Neural progenitor cell (in vitro differentiated cells): ENCODE measurements around the gene ITGB5. TPM values are rescaled to one million over a fixed set of nuclear protein-coding genes. Genes with fewer than 3 reads are reported as not detected.

Experiments
- DNase-seq: peaks from one replicate; pipeline ENCODE4 v3.0.0-alpha.2; 2016; ENCODE audit warnings: low spot score
- H2AFZ ChIP-seq: fragments of 200-600 bp; sonication (generic); replicated peaks from 2 replicates; pipeline ENCODE4 v1.6.1; 2016; ENCODE audit warnings: antibody characterized with exemption
- H3F3A ChIP-seq: fragments of 200-600 bp; sonication (generic); 2 replicates; pipeline ENCODE4 v1.6.1; 2016; ENCODE audit warnings: antibody characterized with exemption, low read depth
- H3K27ac ChIP-seq: fragments of 200-600 bp; sonication (generic); 2 replicates; pipeline ENCODE4 v1.5.1; 2016; ENCODE audit warnings: mild to moderate bottlenecking
- H3K27me3 ChIP-seq: fragments of 200-600 bp; sonication (generic); 2 replicates; pipeline ENCODE4 v1.6.1; 2016; ENCODE audit warnings: mild to moderate bottlenecking, moderate library complexity
- H3K36me3 ChIP-seq: fragments of 200-600 bp; sonication (generic); 2 replicates; pipeline ENCODE4 v1.5.1; 2016
- H3K4me1 ChIP-seq: fragments of 200-600 bp; sonication (generic); 2 replicates; pipeline ENCODE4 v1.6.1; 2016; ENCODE audit warnings: mixed run types
- H3K4me2 ChIP-seq: fragments of 200-600 bp; sonication (generic); 2 replicates; pipeline ENCODE4 v1.6.1; 2016
- H3K4me3 ChIP-seq: fragments of 200-600 bp; sonication (generic); 2 replicates; pipeline ENCODE4 v1.5.1; 2016
- H3K79me2 ChIP-seq: fragments of 200-600 bp; sonication (generic); 2 replicates; pipeline ENCODE4 v1.6.1; 2016; ENCODE audit warnings: low read depth
- H3K9ac ChIP-seq: fragments of 200-600 bp; sonication (generic); 2 replicates; pipeline ENCODE4 v1.6.1; 2016
- H3K9me3 ChIP-seq: fragments of 200-600 bp; sonication (generic); 2 replicates; pipeline ENCODE4 v1.5.1; 2016; ENCODE audit warnings: low read depth
- H4K20me1 ChIP-seq: fragments of 200-600 bp; sonication (generic); 2 replicates; pipeline ENCODE4 v1.6.1; 2016; ENCODE audit warnings: low read depth
- H3K27ac Mint-ChIP-seq: 3 replicates; pipeline ENCODE4 v1.8.0; 2021; ENCODE audit warnings: mixed read lengths
- H3K27me3 Mint-ChIP-seq: 2 replicates; pipeline ENCODE4 v1.8.0; 2022; ENCODE audit warnings: low read depth, mild to moderate bottlenecking, inconsistent platforms, moderate library complexity, mixed read lengths; ENCODE audit not compliant: insufficient read depth
- H3K36me3 Mint-ChIP-seq: 3 replicates; pipeline ENCODE4 v1.8.0; 2021; ENCODE audit warnings: mixed read lengths
- H3K4me1 Mint-ChIP-seq: 3 replicates; pipeline ENCODE4 v1.8.0; 2021; ENCODE audit warnings: mixed read lengths
- H3K4me3 Mint-ChIP-seq: 3 replicates; pipeline ENCODE4 v1.8.0; 2021; ENCODE audit warnings: mild to moderate bottlenecking, moderate library complexity, mixed read lengths
- H3K9me3 Mint-ChIP-seq: 3 replicates; pipeline ENCODE4 v1.8.0; 2020; ENCODE audit warnings: mixed read lengths
- EZH2 ChIP-seq: fragments of 200-600 bp; sonication (generic); IDR thresholded peaks from 2 replicates; pipeline ENCODE4 v1.6.1; 2017; ENCODE audit warnings: antibody characterized with exemption, mild to moderate bottlenecking, moderate library complexity
- EZH2phosphoT487 ChIP-seq: fragments of 200-600 bp; sonication (generic); IDR thresholded peaks from 2 replicates; pipeline ENCODE4 v1.6.1; 2017; ENCODE audit warnings: antibody characterized with exemption
- total RNA-seq: library from RNA; depleted of rRNA; stranded (reverse); fragments of >200 nt; gene quantifications from 2 replicates; pipeline ENCODE4 v1.2.3, GENCODE V29; 2015; ENCODE audit warnings: low replicate concordance
- TF ChIP-seq, protein P1 (sequence below): fragments of 200-600 bp; sonication (generic); IDR thresholded peaks from 2 replicates; pipeline ENCODE4 v1.5.1; 2017; ENCODE audit warnings: antibody characterized with exemption, mild to moderate bottlenecking

Gene ITGB5
- total RNA-seq, 1 donor from 2014 or later = 55.8 TPM

GRCh38 chr3:124862006-124862405, 25.2 kb downstream of the ITGB5 start:
- Histone ChIP-seq H3K79me2 (no peaks in the 10 kb centered on the region), H3K4me3 (no peak overlapping the region), H3K4me1 (peaks cover 12% of the 10 kb centered on the region), H3K9me3 (no peaks in the 10 kb centered on the region), H3K27me3 (no peaks in the 10 kb centered on the region), H3K9ac (no peak overlapping the region), H4K20me1 (peaks cover 15% of the 10 kb centered on the region), H3K36me3 (no peaks in the 10 kb centered on the region), H3F3A (no peaks in the 10 kb centered on the region), H2AFZ (no peak overlapping the region), H3K27ac (no peak overlapping the region), H3K4me2 (no peak overlapping the region)
- H3K4me1 Mint-ChIP-seq = peaks cover 13% of the 10 kb centered on the region
- no peak overlapping the region for H3K27ac Mint-ChIP-seq
- H3K36me3 Mint-ChIP-seq = peaks cover 3% of the 10 kb centered on the region
- no peak for TF ChIP-seq EZH2phosphoT487
- TF ChIP-seq, protein P1, sequence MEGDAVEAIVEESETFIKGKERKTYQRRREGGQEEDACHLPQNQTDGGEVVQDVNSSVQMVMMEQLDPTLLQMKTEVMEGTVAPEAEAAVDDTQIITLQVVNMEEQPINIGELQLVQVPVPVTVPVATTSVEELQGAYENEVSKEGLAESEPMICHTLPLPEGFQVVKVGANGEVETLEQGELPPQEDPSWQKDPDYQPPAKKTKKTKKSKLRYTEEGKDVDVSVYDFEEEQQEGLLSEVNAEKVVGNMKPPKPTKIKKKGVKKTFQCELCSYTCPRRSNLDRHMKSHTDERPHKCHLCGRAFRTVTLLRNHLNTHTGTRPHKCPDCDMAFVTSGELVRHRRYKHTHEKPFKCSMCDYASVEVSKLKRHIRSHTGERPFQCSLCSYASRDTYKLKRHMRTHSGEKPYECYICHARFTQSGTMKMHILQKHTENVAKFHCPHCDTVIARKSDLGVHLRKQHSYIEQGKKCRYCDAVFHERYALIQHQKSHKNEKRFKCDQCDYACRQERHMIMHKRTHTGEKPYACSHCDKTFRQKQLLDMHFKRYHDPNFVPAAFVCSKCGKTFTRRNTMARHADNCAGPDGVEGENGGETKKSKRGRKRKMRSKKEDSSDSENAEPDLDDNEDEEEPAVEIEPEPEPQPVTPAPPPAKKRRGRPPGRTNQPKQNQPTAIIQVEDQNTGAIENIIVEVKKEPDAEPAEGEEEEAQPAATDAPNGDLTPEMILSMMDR = no peak
- TF ChIP-seq EZH2 = no peak
- no peak for DNase-seq
- H3K27me3 Mint-ChIP-seq = peaks cover 2% of the 10 kb centered on the region
- no peak overlapping the region for H3K4me3 Mint-ChIP-seq
- no peaks in the 10 kb centered on the region for H3K9me3 Mint-ChIP-seq

DNA sequence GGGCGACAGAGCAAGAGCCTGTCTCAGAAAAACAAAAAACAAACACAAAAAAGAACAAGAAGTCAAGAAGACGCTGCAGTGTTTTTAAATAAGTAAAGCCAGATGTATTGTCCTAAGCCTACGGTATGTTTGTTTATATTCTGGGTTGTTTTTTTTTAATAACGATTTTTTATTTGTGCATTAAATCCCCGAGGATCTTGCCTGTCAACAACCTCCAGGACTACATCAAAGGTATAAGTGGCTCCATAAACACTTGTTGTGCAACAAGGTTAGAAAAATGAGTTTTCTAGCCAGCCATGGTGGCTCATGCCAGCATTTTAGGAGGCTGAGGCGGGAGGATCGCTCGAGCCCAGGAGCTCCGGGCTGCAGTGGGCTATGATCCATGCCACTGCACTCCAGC, 26.1 kb downstream of the ITGB5 start:
- Histone ChIP-seq H3F3A (no peaks in the 10 kb centered on the region), H2AFZ (no peak overlapping the region), H3K9me3 (no peaks in the 10 kb centered on the region), H3K36me3 (no peaks in the 10 kb centered on the region), H3K79me2 (no peaks in the 10 kb centered on the region), H3K9ac (no peak overlapping the region), H3K27me3 (no peaks in the 10 kb centered on the region), H3K4me3 (no peak overlapping the region), H3K4me2 (no peak overlapping the region), H3K4me1 (peaks cover 12% of the 10 kb centered on the region), H4K20me1 (peaks cover 15% of the 10 kb centered on the region), H3K27ac (no peak overlapping the region)
- Mint-ChIP-seq H3K4me1 (peaks cover 13% of the 10 kb centered on the region), H3K4me3 (no peak overlapping the region), H3K36me3 (peaks cover 2% of the 10 kb centered on the region), H3K9me3 (no peaks in the 10 kb centered on the region), H3K27ac (no peak overlapping the region), H3K27me3 (no peaks in the 10 kb centered on the region)
- TF ChIP-seq EZH2 (no peak), EZH2phosphoT487 (no peak)
- TF ChIP-seq, protein P1 = no peak
- no peak for DNase-seq

DNA sequence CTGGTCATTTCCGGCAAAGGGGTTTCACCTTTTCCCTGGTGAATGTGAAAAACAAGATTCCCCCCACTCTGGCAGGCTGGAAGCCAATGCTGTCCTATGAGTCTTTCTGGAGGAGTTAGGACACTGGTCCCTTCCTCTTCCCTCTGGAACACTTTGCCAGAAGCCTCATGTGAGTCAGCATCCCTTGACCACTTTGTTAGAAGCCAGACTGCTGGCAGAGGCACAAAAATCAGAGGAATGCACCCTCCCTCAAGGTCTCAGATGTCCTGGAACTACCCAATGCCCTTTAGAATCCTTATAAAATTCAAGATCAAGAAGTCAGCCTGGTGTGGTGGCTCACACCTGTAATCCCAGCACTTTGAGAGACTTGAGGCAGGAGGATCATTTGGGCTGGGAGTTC, 26.6 kb downstream of the ITGB5 start:
- no peaks in the 10 kb centered on the region for H3K36me3 ChIP-seq
- Mint-ChIP-seq H3K4me1 (peaks cover 13% of the 10 kb centered on the region), H3K4me3 (no peak overlapping the region)

More for the DNA sequence above, 26.6 kb downstream of the ITGB5 start:
- Histone ChIP-seq H3K27me3 (no peaks in the 10 kb centered on the region), H3K79me2 (no peaks in the 10 kb centered on the region), H3K4me2 (no peak overlapping the region), H3K9me3 (no peaks in the 10 kb centered on the region), H3K4me3 (no peak overlapping the region), H3K9ac (no peak overlapping the region), H3F3A (no peaks in the 10 kb centered on the region), H3K4me1 (peaks cover 12% of the 10 kb centered on the region), H3K27ac (no peak overlapping the region), H2AFZ (no peak overlapping the region), H4K20me1 (peaks cover 15% of the 10 kb centered on the region)
- peaks cover 2% of the 10 kb centered on the region for H3K36me3 Mint-ChIP-seq
- DNase-seq = no peak
- TF ChIP-seq, protein P1 = no peak
- TF ChIP-seq EZH2phosphoT487 = no peak
- TF ChIP-seq EZH2 = no peak
- no peak overlapping the region for H3K27ac Mint-ChIP-seq
- no peaks in the 10 kb centered on the region for H3K9me3 Mint-ChIP-seq
- H3K27me3 Mint-ChIP-seq = no peaks in the 10 kb centered on the region
